M059J (cell line): ENCODE measurements around the gene TMED4. TPM values are rescaled to one million over a fixed set of nuclear protein-coding genes. Genes with fewer than 3 reads are reported as not detected.
A peak's percentile ranks its signal among the peaks of the same experiment; 100 is the strongest.
"Not testable (repeated sequence)": the region's sequence is repeated elsewhere in the genome, so short reads cannot be mapped to it uniquely, and the experiment has no call there.

Experiments used
- DNase-seq: peaks from one replicate; pipeline ENCODE4 v3.0.0-alpha.2; 2012; ENCODE audit warnings: low read depth
- total RNA-seq: library from RNA; depleted of rRNA; stranded (reverse); fragments of >200 nt; shearing (Covaris generic); gene quantifications from 2 replicates; pipeline ENCODE4 v1.2.3, GENCODE V29; 2014

TMED4 gene
- total RNA-seq, 1 experiment from 2014 or later, result 226 TPM

GRCh38 chr7:44568771-44569560 is 13.1 kb downstream of the TMED4 start:
- DNase-seq, result no peak

- DNase-seq, result no peak
These were observed 14.1 kb downstream of the TMED4 start for GRCh38 chr7:44567884-44568283.

- DNase-seq, result no peak
These were observed 15.4 kb downstream of the TMED4 start for GRCh38 chr7:44566680-44567079.

GRCh38 chr7:44565795-44566559 is 16.1 kb downstream of the TMED4 start:
- no peak for DNase-seq

GRCh38 chr7:44565097-44565794 is 16.8 kb downstream of the TMED4 start:
- peak; percentile 50 for DNase-seq

GRCh38 chr7:44564606-44565005 is 17.4 kb downstream of the TMED4 start:
- DNase-seq, result no peak

- no peak for DNase-seq
These were observed 18.8 kb downstream of the TMED4 start for GRCh38 chr7:44563171-44563679.

GRCh38 chr7:44562622-44562962 is 19.4 kb downstream of the TMED4 start:
- DNase-seq, result not testable (repeated sequence)

GRCh38 chr7:44561962-44562621 is 19.9 kb downstream of the TMED4 start:
- peak; percentile 78 for DNase-seq

- no peak for DNase-seq
These were observed 20.6 kb downstream of the TMED4 start for GRCh38 chr7:44561481-44561880.

- no peak for DNase-seq
These were observed 22.5 kb downstream of the TMED4 start for GRCh38 chr7:44559485-44559884.

GRCh38 chr7:44557485-44557884 is 24.5 kb downstream of the TMED4 start:
- DNase-seq, result no peak

- DNase-seq, result peak; percentile 30
These were observed 26.7 kb downstream of the TMED4 start for GRCh38 chr7:44555350-44555749.

- not testable (repeated sequence) for DNase-seq
These were observed 29.5 kb downstream of the TMED4 start for GRCh38 chr7:44552473-44553005.

GRCh38 chr7:44549457-44549856 is 32.6 kb downstream of the TMED4 start:
- DNase-seq, result no peak

GRCh38 chr7:44548893-44549292 is 33.1 kb downstream of the TMED4 start:
- no peak for DNase-seq

- no peak for DNase-seq
These were observed 34.3 kb downstream of the TMED4 start for GRCh38 chr7:44547536-44548231.

- no peak for DNase-seq
These were observed 40.0 kb downstream of the TMED4 start for GRCh38 chr7:44541876-44542610.

GRCh38 chr7:44541028-44541869 is 40.8 kb downstream of the TMED4 start, which contains the start of gene NPC1L1:
TSS of gene NPC1L1 (minus strand) at chr7:44541330. CDS start at chr7:44541259, 71 bp downstream.
- DNase-seq, result no peak
